H9 (cell line): Measurements from ENCODE around the gene CRYBA2. TPM values are rescaled to one million over a fixed set of nuclear protein-coding genes. Genes with fewer than 3 reads are reported as not detected.

Experiments
- DNase-seq: peaks from one replicate; pipeline ENCODE4 v3.0.0-alpha.2; 2017
- H2AFZ ChIP-seq: one replicate; pipeline ENCODE4 v1.6.1; 2013; ENCODE audit warnings: mild to moderate bottlenecking, low read length, control low read depth, moderate library complexity
- H2AK5ac ChIP-seq: 2 replicates; pipeline ENCODE4 v1.6.1; 2013; ENCODE audit warnings: low read length, control low read depth, mixed read lengths; ENCODE audit not compliant: insufficient read length
- H2BK120ac ChIP-seq: one replicate; pipeline ENCODE4 v1.6.1; 2013; ENCODE audit warnings: low read depth, mild to moderate bottlenecking, low read length, control low read depth, inconsistent platforms; ENCODE audit not compliant: poor library complexity, severe bottlenecking
- H2BK12ac ChIP-seq: 2 replicates; pipeline ENCODE4 v1.6.1; 2013; ENCODE audit warnings: low read length, control low read depth, mixed read lengths, low read depth; ENCODE audit not compliant: insufficient read length
- H2BK15ac ChIP-seq: 2 replicates; pipeline ENCODE4 v1.6.1; 2013; ENCODE audit warnings: low read depth, low read length, control low read depth
- H2BK20ac ChIP-seq: one replicate; pipeline ENCODE4 v1.6.1; 2013; ENCODE audit warnings: low read depth, mild to moderate bottlenecking, low read length, control low read depth, inconsistent platforms; ENCODE audit not compliant: poor library complexity, severe bottlenecking
- H2BK5ac ChIP-seq: 2 replicates; pipeline ENCODE4 v1.6.1; 2013; ENCODE audit warnings: low read length, control low read depth, mixed read lengths; ENCODE audit not compliant: insufficient read length
- H3K14ac ChIP-seq: 2 replicates; pipeline ENCODE4 v1.6.1; 2013; ENCODE audit warnings: low read length, control low read depth; ENCODE audit not compliant: insufficient read depth
- H3K18ac ChIP-seq: 2 replicates; pipeline ENCODE4 v1.6.1; 2013; ENCODE audit warnings: low read depth, mild to moderate bottlenecking, mixed read lengths, low read length, control low read depth; ENCODE audit not compliant: insufficient read length
- H3K23ac ChIP-seq: 2 replicates; pipeline ENCODE4 v1.6.1; 2013; ENCODE audit warnings: low read length, control low read depth, mixed read lengths, low read depth; ENCODE audit not compliant: insufficient read length
- H3K23me2 ChIP-seq: 2 replicates; pipeline ENCODE4 v1.6.1; 2013; ENCODE audit warnings: low read depth, mild to moderate bottlenecking, mixed read lengths, low read length, control low read depth; ENCODE audit not compliant: insufficient read length, poor library complexity, severe bottlenecking
- H3K27ac ChIP-seq: 2 replicates; pipeline ENCODE4 v1.5.1; 2013; ENCODE audit warnings: low read length, control low read depth, mixed read lengths, low read depth; ENCODE audit not compliant: insufficient read length
- H3K27me3 ChIP-seq: 2 replicates; pipeline ENCODE4 v1.6.1; 2013; ENCODE audit warnings: low read length, control low read depth, inconsistent platforms; ENCODE audit not compliant: insufficient read depth
- H3K4ac ChIP-seq: 2 replicates; pipeline ENCODE4 v1.6.1; 2013; ENCODE audit warnings: low read depth, mild to moderate bottlenecking, control low read depth, inconsistent platforms, low read length, moderate library complexity
- H3K4me1 ChIP-seq: 2 replicates; pipeline ENCODE4 v1.6.1; 2013; ENCODE audit warnings: low read length, control low read depth, inconsistent platforms; ENCODE audit not compliant: insufficient read depth
- H3K4me2 ChIP-seq: 2 replicates; pipeline ENCODE4 v1.6.1; 2013; ENCODE audit warnings: low read length, control low read depth, mixed read lengths; ENCODE audit not compliant: insufficient read length, insufficient read depth
- H3K56ac ChIP-seq: 2 replicates; pipeline ENCODE4 v1.6.1; 2013; ENCODE audit warnings: low read depth, mild to moderate bottlenecking, mixed read lengths, low read length, control low read depth; ENCODE audit not compliant: insufficient read length
- H3K79me1 ChIP-seq: 2 replicates; pipeline ENCODE4 v1.6.1; 2013; ENCODE audit warnings: low read depth, mild to moderate bottlenecking, moderate library complexity, low read length, control low read depth, inconsistent platforms; ENCODE audit not compliant: insufficient read depth, poor library complexity, severe bottlenecking
- H3K79me2 ChIP-seq: 2 replicates; pipeline ENCODE4 v1.6.1; 2013; ENCODE audit warnings: low read length, control low read depth, inconsistent platforms; ENCODE audit not compliant: insufficient read depth
- H3K9ac ChIP-seq: 2 replicates; pipeline ENCODE4 v1.6.1; 2013; ENCODE audit warnings: low read length, control low read depth, mixed read lengths; ENCODE audit not compliant: insufficient read length; ENCODE audit errors: extremely low read depth
- H3K9me3 ChIP-seq: one replicate; pipeline ENCODE4 v1.6.1; 2013; ENCODE audit warnings: low read depth, low read length, inconsistent platforms; ENCODE audit not compliant: control insufficient read depth
- H3T11ph ChIP-seq: one replicate; pipeline ENCODE4 v1.6.1; 2013; ENCODE audit warnings: mild to moderate bottlenecking, low read length, control low read depth, inconsistent platforms
- H4K20me1 ChIP-seq: one replicate; pipeline ENCODE4 v1.6.1; 2013; ENCODE audit not compliant: control insufficient read depth, insufficient read length, insufficient read depth
- H4K5ac ChIP-seq: 2 replicates; pipeline ENCODE4 v1.6.1; 2013; ENCODE audit warnings: low read depth, mild to moderate bottlenecking, mixed read lengths, low read length, control low read depth; ENCODE audit not compliant: insufficient read length
- H4K8ac ChIP-seq: replicated peaks from 2 replicates; pipeline ENCODE4 v1.6.1; 2013; ENCODE audit warnings: low read length, control low read depth, mixed read lengths, low read depth; ENCODE audit not compliant: insufficient read length
- H4K91ac ChIP-seq: 2 replicates; pipeline ENCODE4 v1.6.1; 2013; ENCODE audit warnings: low read depth, mild to moderate bottlenecking, moderate library complexity, mixed read lengths, low read length, control low read depth; ENCODE audit not compliant: insufficient read length
- H3K27ac Mint-ChIP-seq, 3 experiments: 2 replicates in 2 of 3; 3 replicates in 1 of 3; pipeline ENCODE4 v1.8.0; 2020 to 2021; ENCODE audit warnings: mixed read lengths in 3 of 3, mild to moderate bottlenecking in 1 of 3, moderate library complexity in 1 of 3
- H3K27me3 Mint-ChIP-seq: 2 replicates; pipeline ENCODE4 v1.8.0; 2021; ENCODE audit warnings: low read depth, mild to moderate bottlenecking, moderate library complexity, mixed read lengths
- H3K36me3 Mint-ChIP-seq, 3 experiments: 2 replicates in 2 of 3; 3 replicates in 1 of 3; pipeline ENCODE4 v1.8.0; 2020 to 2021; ENCODE audit warnings: low read depth in 3 of 3, mixed read lengths in 3 of 3; ENCODE audit not compliant: insufficient read depth in 1 of 3
- H3K4me1 Mint-ChIP-seq, 2 experiments: 2 replicates each; pipeline ENCODE4 v1.8.0; 2020; ENCODE audit warnings: mixed read lengths in 2 of 2
- H3K4me3 Mint-ChIP-seq, 2 experiments: 2 replicates in 1 of 2; 3 replicates in 1 of 2; pipeline ENCODE4 v1.8.0; 2020 to 2021; ENCODE audit warnings: mild to moderate bottlenecking in 2 of 2, mixed read lengths in 2 of 2, moderate library complexity in 1 of 2
- H3K9me3 Mint-ChIP-seq, 2 experiments: 2 replicates in 1 of 2; 3 replicates in 1 of 2; pipeline ENCODE4 v1.8.0; 2020; ENCODE audit warnings: mild to moderate bottlenecking in 2 of 2, mixed read lengths in 2 of 2, moderate library complexity in 1 of 2
- WGBS: extraction: QIAGEN DNeasy Blood & Tissue Kit; methylation state at CpG from one replicate; pipeline ENCODE4 v1.1.7; 2013; ENCODE audit warnings: missing lambda C conversion rate, low lambda C conversion rate, mixed read lengths; ENCODE audit not compliant: insufficient read length; ENCODE audit errors: extremely low coverage; 5-methylcytosine and 5-hydroxymethylcytosine counted together
- total RNA-seq: library from RNA; stranded (reverse); gene quantifications from 2 replicates; pipeline ENCODE4 v1.2.1, GENCODE V29; 2021
- TF ChIP-seq, protein P1 (sequence below): fragments of 200-600 bp; sonication (generic); conservative IDR thresholded peaks from 3 replicates; pipeline ENCODE4 v1.8.0; 2021; ENCODE audit warnings: antibody characterized with exemption, mild to moderate bottlenecking

Gene CRYBA2
- total RNA-seq, 1 experiment from 2014 or later = not detected

DNA sequence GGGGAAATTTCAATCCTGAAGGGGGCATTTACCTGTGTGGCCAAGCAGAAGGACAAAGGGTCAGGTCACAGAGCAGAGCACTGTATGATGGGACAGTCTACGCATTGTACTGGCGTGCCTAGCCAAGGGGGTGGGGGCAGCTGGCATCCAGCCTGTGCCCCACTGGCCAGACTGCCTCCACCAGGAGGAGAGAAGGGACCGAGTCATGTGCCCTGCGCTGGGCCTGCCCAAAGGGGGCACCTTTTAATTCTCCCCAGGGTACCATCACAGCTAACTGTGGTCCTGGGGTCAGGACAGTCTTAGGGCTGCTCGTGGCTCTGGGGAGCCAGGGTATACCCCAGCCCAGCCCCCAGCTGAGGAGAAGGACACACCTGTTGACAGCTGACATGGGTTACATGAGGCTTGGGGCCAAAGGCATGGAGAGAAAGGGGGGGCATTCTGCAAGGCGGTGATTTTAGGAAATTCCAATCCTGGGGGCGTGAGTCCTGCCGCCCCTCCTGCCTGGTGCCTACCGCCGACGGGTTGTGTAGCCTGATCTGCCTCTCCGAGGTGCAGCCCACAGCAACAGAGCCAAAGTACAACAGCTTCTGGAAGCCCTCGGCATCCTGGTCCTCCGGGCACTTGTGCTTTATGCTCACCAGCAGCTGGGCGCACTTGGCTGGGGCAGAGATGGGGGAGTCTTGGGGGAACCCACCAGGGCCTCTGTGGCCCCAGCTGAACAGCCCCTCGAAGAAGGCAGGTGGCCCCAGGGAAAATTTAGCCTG is 37.1 kb upstream of the CRYBA2 start:
- no peak overlapping the region for H3K4me3 Mint-ChIP-seq
- no peak overlapping the region for H3K9ac ChIP-seq
- H3K36me3 Mint-ChIP-seq = no peaks in the 10 kb centered on the region

More for the DNA sequence above, 37.1 kb upstream of the CRYBA2 start:
- H3K56ac ChIP-seq = no peak overlapping the region
- no peak overlapping the region for H2BK15ac ChIP-seq
- H3K27ac ChIP-seq = no peak overlapping the region
- no CpG with 5 or more reads among the region's 16 CpGs for WGBS
- TF ChIP-seq, protein P1, sequence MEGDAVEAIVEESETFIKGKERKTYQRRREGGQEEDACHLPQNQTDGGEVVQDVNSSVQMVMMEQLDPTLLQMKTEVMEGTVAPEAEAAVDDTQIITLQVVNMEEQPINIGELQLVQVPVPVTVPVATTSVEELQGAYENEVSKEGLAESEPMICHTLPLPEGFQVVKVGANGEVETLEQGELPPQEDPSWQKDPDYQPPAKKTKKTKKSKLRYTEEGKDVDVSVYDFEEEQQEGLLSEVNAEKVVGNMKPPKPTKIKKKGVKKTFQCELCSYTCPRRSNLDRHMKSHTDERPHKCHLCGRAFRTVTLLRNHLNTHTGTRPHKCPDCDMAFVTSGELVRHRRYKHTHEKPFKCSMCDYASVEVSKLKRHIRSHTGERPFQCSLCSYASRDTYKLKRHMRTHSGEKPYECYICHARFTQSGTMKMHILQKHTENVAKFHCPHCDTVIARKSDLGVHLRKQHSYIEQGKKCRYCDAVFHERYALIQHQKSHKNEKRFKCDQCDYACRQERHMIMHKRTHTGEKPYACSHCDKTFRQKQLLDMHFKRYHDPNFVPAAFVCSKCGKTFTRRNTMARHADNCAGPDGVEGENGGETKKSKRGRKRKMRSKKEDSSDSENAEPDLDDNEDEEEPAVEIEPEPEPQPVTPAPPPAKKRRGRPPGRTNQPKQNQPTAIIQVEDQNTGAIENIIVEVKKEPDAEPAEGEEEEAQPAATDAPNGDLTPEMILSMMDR = no peak
- no peaks in the 10 kb centered on the region for H3K79me1 ChIP-seq
- H3K14ac ChIP-seq = no peak overlapping the region
- no peak overlapping the region for H2AFZ ChIP-seq
- H2BK5ac ChIP-seq = no peak overlapping the region
- DNase-seq = no peak
- Mint-ChIP-seq H3K27ac (peak overlapping the region in 1 of 3 experiments; percentile 44; a peak in 1 of 7 replicates), H3K4me1 (peaks cover 4% of the 10 kb centered on the region in 2 experiments), H3K27me3 (peaks cover 27% of the 10 kb centered on the region), H3K9me3 (no peaks in the 10 kb centered on the region)
- no peak overlapping the region for H2AK5ac ChIP-seq
- no peak overlapping the region for H4K91ac ChIP-seq
- H3K18ac ChIP-seq = no peak overlapping the region
- H3K4ac ChIP-seq = no peak overlapping the region
- no peaks in the 10 kb centered on the region for H3K79me2 ChIP-seq
- H2BK120ac ChIP-seq = no peak overlapping the region
- H3K4me1 ChIP-seq = no peaks in the 10 kb centered on the region
- H3K23me2 ChIP-seq = no peaks in the 10 kb centered on the region
- no peak overlapping the region for H4K5ac ChIP-seq
- H2BK20ac ChIP-seq = no peak overlapping the region
- no peak overlapping the region for H4K8ac ChIP-seq
- no peaks in the 10 kb centered on the region for H3K27me3 ChIP-seq
- H3K4me2 ChIP-seq = no peak overlapping the region
- H2BK12ac ChIP-seq = no peak overlapping the region
- no peak overlapping the region for H3K23ac ChIP-seq
- H4K20me1 ChIP-seq = no peaks in the 10 kb centered on the region
- H3T11ph ChIP-seq = no peak overlapping the region
- H3K9me3 ChIP-seq = no peaks in the 10 kb centered on the region
